H1 (cell line): ENCODE data around the gene TTC29. TPM values are rescaled to one million over a fixed set of nuclear protein-coding genes. Genes with fewer than 3 reads are reported as not detected.

ENCODE experiments used
- CHD7 ChIP-seq: fragments of 300-600 bp; sonication (generic); IDR thresholded peaks from 2 replicates; pipeline ENCODE4 v1.7.1; 2012; ENCODE audit warnings: low read length, moderate library complexity, mild to moderate bottlenecking, inconsistent platforms; ENCODE audit not compliant: insufficient replicate concordance
- CTBP2 ChIP-seq: IDR thresholded peaks from 2 replicates; pipeline ENCODE4 v1.7.0; 2011; ENCODE audit warnings: borderline replicate concordance, mild to moderate bottlenecking, moderate library complexity, mixed read lengths, low read length; ENCODE audit not compliant: insufficient read depth, insufficient read length
- KDM4A ChIP-seq: IDR thresholded peaks from one replicate; pipeline ENCODE4 v1.7.1; 2012; ENCODE audit warnings: low read depth, mild to moderate bottlenecking, moderate library complexity, low read length, inconsistent platforms; ENCODE audit not compliant: severe bottlenecking
- TCF12 ChIP-seq: IDR thresholded peaks from 2 replicates; pipeline ENCODE4 v1.6.1; 2011; ENCODE audit warnings: low read depth, mild to moderate bottlenecking, low read length
- TEAD4 ChIP-seq: IDR thresholded peaks from 2 replicates; pipeline ENCODE4 v1.6.1; 2012; ENCODE audit warnings: low read depth, low read length, inconsistent platforms, mixed read lengths
- YY1 ChIP-seq: IDR thresholded peaks from 2 replicates; pipeline ENCODE4 v1.6.1; 2011; ENCODE audit warnings: low read depth, mild to moderate bottlenecking, low read length
- polyA plus RNA-seq, 7 experiments: library from polyadenylated mRNA; depleted of rRNA in 3 of 7; stranded (reverse) in 5 of 7; unstranded in 2 of 7; fragments of >200 nt in 5 of 7; fragments of 200-250 nt in 2 of 7; gene quantifications; 1 replicate in 5 of 7; 2 replicates in 1 of 7; 4 replicates in 1 of 7; pipeline versions ENCODE4 v1.2.1 to v1.2.3, GENCODE V29; 2011 to 2013; ENCODE audit warnings: missing spikeins in 2 of 7, mixed read lengths in 2 of 7
- total RNA-seq: library from RNA; stranded (reverse); fragmentation: NEBNext Ultra II Directional; extraction: Animal tissue kit (Norgen Biotek cat#: 25700); gene quantifications from 2 replicates; pipeline ENCODE4 v1.2.1, GENCODE V29; 2021

Gene TTC29
- total and polyA plus RNA-seq, 2 of the 8 experiments (the other 6 are each of a cell fraction or from before 2014, with no cell fraction given) = 0.28 TPM; not detected in 1

- no peak for TF ChIP-seq CHD7
- no peak for TF ChIP-seq TCF12
- TF ChIP-seq CTBP2 = no peak
- no peak for TF ChIP-seq KDM4A
- no peak for TF ChIP-seq TEAD4
- no peak for TF ChIP-seq YY1
- TF ChIP-seq, all 59 proteins: peak for 0
Measured at GRCh38 chr4:146932116-146932515, 13.5 kb downstream of the TTC29 start (continued).
